NCI-H524 treated with DMSO at 0.1 percent for 48 hours (cell line): Measurements from ENCODE around the gene RMI2.

Source experiments
- DNase-seq: peaks from one replicate; lab custom pipeline; 2025; lab: John Stamatoyannopoulos, UW

The RMI2 gene

GRCh38 chr16:11399261-11399831 is 54.1 kb downstream of the RMI2 start:
- no peak for DNase-seq

- DNase-seq: no peak
Observed at GRCh38 chr16:11400076-11400475, 54.8 kb downstream of the RMI2 start.
